ENCODE results near the gene SYNE3. TPM values are rescaled to one million over a fixed set of nuclear protein-coding genes. Genes with fewer than 3 reads are reported as not detected.

Gene SYNE3
- 18.4 and 27.7 TPM in 2 replicates for total RNA-seq

GRCh38 chr14:95516554-95517181 lies at the start of gene SYNE3:
TSS of gene SYNE3 (minus strand) at chr14:95516650. CDS start at chr14:95475821, 40,829 bp downstream.

GRCh38 chr14:95534299-95535225 lies 18.1 kb upstream of the SYNE3 start, which contains the start of gene GLRX5:
TSS of gene GLRX5 (plus strand) at chr14:95535050. CDS start at chr14:95535090, 40 bp downstream.

Other genes with a start within 250 kb of the SYNE3 start
- gene CLMN, start 196.7 kb downstream of the SYNE3 start, total RNA-seq: 0.16 and 0.17 TPM in 2 replicates
- gene GLRX5, start 18.4 kb upstream of the SYNE3 start, total RNA-seq: 21.7 and 28.8 TPM in 2 replicates
- not detected in 2 replicates for gene TCL1B, start 169.8 kb upstream of the SYNE3 start, total RNA-seq
- gene TCL1A, start 197.5 kb upstream of the SYNE3 start, total RNA-seq: not detected in 2 replicates